Kidney epithelial cell (primary cell): ENCODE measurements around the gene CRBN. TPM values are rescaled to one million over a fixed set of nuclear protein-coding genes. Genes with fewer than 3 reads are reported as not detected.

Source experiments
- DNase-seq: peaks from one replicate; pipeline ENCODE4 v3.0.0-alpha.2; 2010; ENCODE audit warnings: low read depth
- H3K27me3 ChIP-seq: 2 replicates; pipeline ENCODE4 v1.6.0; 2011; ENCODE audit warnings: low read length; ENCODE audit not compliant: control insufficient read depth, insufficient read depth
- H3K36me3 ChIP-seq: 2 replicates; pipeline ENCODE4 v1.5.1; 2011; ENCODE audit warnings: low read length; ENCODE audit not compliant: control insufficient read depth, insufficient read depth
- H3K4me3 ChIP-seq: 2 replicates; pipeline ENCODE4 v1.5.1; 2011; ENCODE audit warnings: low read depth, mild to moderate bottlenecking, control low read depth, low read length
- total RNA-seq: library from RNA; depleted of rRNA; stranded (reverse); fragments of >200 nt; gene quantifications from 2 replicates; pipeline ENCODE4 v1.2.3, GENCODE V29; 2015
- TF ChIP-seq, protein P1 (sequence below): IDR thresholded peaks from 2 replicates; pipeline ENCODE4 v1.5.1; 2011; ENCODE audit warnings: mild to moderate bottlenecking, moderate library complexity, low read length, control low read depth, inconsistent platforms; ENCODE audit not compliant: insufficient read depth, poor library complexity, severe bottlenecking

The CRBN gene
- total RNA-seq, 1 donor from 2014 or later: 43.9 TPM

DNA sequence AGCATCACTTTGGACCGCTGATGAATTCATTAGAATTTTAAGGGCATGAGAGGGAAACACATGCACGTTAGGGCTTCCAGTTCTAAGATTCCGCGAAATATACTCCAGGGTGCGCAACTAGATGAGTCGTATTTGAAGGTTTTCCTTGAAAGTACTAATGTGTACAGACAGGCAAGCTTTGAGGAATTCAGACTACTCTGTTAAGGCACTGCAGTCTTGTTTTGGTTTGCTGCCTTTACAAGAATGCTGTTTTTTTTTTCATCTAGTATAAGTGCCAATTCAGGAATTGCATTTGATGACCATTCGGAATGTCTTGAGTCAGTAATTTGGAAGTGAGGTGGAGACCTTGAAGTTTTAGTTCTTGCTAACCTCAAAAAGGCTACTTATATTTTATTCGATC, 33.7 kb downstream of the CRBN start:
- no peak overlapping the region for H3K4me3 ChIP-seq
- no peak for DNase-seq
- peaks cover 2% of the 10 kb centered on the region for H3K36me3 ChIP-seq
- TF ChIP-seq, protein P1, sequence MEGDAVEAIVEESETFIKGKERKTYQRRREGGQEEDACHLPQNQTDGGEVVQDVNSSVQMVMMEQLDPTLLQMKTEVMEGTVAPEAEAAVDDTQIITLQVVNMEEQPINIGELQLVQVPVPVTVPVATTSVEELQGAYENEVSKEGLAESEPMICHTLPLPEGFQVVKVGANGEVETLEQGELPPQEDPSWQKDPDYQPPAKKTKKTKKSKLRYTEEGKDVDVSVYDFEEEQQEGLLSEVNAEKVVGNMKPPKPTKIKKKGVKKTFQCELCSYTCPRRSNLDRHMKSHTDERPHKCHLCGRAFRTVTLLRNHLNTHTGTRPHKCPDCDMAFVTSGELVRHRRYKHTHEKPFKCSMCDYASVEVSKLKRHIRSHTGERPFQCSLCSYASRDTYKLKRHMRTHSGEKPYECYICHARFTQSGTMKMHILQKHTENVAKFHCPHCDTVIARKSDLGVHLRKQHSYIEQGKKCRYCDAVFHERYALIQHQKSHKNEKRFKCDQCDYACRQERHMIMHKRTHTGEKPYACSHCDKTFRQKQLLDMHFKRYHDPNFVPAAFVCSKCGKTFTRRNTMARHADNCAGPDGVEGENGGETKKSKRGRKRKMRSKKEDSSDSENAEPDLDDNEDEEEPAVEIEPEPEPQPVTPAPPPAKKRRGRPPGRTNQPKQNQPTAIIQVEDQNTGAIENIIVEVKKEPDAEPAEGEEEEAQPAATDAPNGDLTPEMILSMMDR: no peak
- H3K27me3 ChIP-seq: no peaks in the 10 kb centered on the region

DNA sequence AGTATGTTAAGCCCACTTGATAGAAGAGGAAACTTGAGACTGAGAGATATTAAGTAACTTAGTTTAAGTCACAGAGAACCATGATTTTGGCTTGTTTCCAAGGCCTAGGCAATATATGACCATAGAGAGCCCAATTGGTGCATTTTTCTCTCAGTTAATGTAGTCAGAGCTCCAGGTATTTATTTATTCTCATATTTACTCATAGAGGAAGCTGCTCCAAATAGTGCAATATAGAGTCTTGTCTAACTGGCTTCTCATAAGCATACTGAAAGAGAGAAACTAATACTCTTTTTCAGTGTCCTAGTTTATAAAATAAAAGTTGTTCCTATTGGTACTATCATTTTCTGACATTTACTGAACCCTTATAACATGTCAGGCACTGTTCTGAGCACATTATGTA, 37.6 kb downstream of the CRBN start:
- TF ChIP-seq, protein P1: no peak
- Histone ChIP-seq H3K27me3 (no peaks in the 10 kb centered on the region), H3K4me3 (no peak overlapping the region), H3K36me3 (peaks cover 2% of the 10 kb centered on the region)
- no peak for DNase-seq

DNA sequence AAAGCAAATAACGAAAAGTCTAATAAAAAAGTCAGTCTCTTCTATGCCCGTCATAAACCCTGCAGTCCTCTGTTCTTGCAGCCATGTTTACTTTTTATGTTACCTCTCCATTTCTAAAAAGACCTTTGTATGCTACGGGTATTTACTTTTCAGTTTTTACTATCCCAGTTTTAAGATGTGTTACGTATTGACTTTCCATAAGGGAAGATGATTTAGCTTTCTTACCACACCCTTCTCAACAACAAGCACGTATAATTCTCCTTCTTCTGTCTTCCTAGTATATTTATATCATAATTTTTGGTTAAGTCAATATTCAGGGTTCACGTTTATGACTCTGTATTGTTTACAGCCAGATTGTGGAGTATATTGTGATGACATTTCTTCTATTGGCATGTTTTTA, 42.0 kb downstream of the CRBN start:
- DNase-seq: no peak
- peaks cover 3% of the 10 kb centered on the region for H3K36me3 ChIP-seq
- TF ChIP-seq, protein P1: no peak
- H3K27me3 ChIP-seq: no peaks in the 10 kb centered on the region
- no peak overlapping the region for H3K4me3 ChIP-seq

DNA sequence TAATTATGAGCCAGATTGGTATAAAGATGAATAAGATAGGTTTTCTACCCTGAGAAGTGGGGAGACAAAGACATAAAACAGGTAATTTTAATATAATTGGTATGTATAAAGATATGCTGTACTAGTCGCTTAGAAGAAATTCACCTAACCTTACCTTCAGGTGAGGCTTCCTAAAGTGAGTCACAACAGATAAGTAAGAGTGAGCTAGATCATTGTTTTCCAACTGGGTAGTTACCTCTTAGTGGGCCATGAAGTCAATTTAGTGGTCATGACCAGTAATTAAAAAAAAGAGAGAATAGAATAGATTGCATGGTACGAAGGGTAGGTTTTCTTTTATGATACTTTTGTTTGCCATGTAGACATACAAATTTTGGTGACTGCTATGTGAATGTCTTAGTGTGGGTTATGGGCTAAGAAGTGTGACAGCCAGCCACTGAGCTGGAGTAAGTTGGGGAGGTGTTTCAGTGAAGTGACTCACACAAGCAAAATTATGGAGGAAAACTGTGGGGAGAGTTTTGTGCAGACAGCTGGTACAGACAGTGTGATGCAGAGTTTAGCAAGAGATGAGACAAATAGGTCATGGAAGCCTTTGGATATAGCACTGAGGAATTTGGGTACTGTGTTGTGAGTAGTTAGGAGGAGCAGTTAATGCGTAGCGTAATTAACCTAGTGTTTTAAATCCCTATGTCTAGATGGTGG, 44.6 kb downstream of the CRBN start:
- DNase-seq: no peak
- peaks cover 1% of the 10 kb centered on the region for H3K36me3 ChIP-seq
- H3K27me3 ChIP-seq: no peaks in the 10 kb centered on the region
- no peak overlapping the region for H3K4me3 ChIP-seq
- TF ChIP-seq, protein P1: no peak

DNA sequence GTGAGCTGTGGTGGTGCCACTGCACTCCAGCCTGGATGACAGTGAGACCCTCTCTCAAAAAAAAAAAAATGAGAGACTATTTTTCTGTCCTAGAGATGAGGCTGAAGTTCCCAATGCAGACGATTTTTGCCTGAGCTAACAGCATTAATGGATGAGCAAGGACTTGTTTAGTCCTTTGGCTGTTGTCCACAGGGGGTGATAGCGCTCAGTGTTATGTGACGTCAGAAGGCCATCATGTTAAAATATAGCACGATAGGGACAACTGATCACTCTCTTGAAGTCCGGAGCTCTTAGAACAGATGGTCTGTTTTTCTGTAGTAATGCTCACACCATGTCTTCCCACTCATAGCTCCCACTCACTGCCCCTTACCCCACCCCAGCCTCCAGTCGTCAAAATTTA, 46.0 kb downstream of the CRBN start:
- TF ChIP-seq, protein P1: no peak
- Histone ChIP-seq H3K27me3 (no peaks in the 10 kb centered on the region), H3K36me3 (peaks cover 2% of the 10 kb centered on the region), H3K4me3 (no peak overlapping the region)
- DNase-seq: no peak

DNA sequence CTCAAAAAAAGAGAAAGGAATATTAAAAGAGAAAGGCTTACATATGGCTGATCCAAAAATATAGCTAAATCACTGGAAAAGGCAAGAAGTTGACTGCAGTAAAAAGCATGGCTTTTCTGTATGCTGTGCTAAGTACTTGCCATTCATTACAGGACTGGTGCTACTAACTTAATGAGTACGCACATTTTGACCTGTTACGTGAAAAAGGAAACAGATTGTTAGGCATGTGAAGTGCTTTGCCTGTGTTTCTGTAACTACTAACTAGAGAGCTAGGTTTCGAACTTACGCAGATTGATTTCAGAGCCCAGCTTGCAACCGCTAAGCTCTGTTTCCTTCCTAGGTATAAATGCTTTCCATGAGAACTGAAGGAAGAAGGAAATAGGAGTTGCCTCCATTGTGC, 49.9 kb downstream of the CRBN start:
- Histone ChIP-seq H3K4me3 (no peak overlapping the region), H3K36me3 (peaks cover 2% of the 10 kb centered on the region), H3K27me3 (no peaks in the 10 kb centered on the region)
- no peak for DNase-seq
- TF ChIP-seq, protein P1: no peak
